BLaER1 treated with 17β-estradiol and CSF1 and Interleukin-3, amounts not matched to agents 10 nM and 100 nM (cell line): ENCODE measurements around the gene BLMH.

ENCODE experiments used
- H3K27ac ChIP-seq, 11 experiments: shearing (Covaris generic); formaldehyde crosslinking; 2 replicates each; pipeline ENCODE4 v1.8.1; 2022
- H3K27me3 ChIP-seq, 11 experiments: shearing (Covaris generic); formaldehyde crosslinking; 2 replicates each; pipeline ENCODE4 v1.8.1; 2022
- H3K36me3 ChIP-seq, 11 experiments: shearing (Covaris generic); formaldehyde crosslinking; 2 replicates each; pipeline ENCODE4 v1.8.1; 2022
- H3K4me1 ChIP-seq, 10 experiments: shearing (Covaris generic); formaldehyde crosslinking; 2 replicates each; pipeline ENCODE4 v1.8.1; 2022
- H3K4me2 ChIP-seq, 11 experiments: shearing (Covaris generic); formaldehyde crosslinking; 2 replicates each; pipeline ENCODE4 v1.8.1; 2022
- H3K4me3 ChIP-seq, 10 experiments: shearing (Covaris generic); formaldehyde crosslinking; 2 replicates each; pipeline ENCODE4 v1.8.1; 2022
- H3K9ac ChIP-seq, 11 experiments: shearing (Covaris generic); formaldehyde crosslinking; 2 replicates each; pipeline ENCODE4 v1.8.1; 2022
- H3K9me3 ChIP-seq, 11 experiments: shearing (Covaris generic); formaldehyde crosslinking; replicated peaks in 1 of 11; 2 replicates each; pipeline ENCODE4 v1.8.1; 2022
- H4K20me1 ChIP-seq, 11 experiments: shearing (Covaris generic); formaldehyde crosslinking; 2 replicates each; pipeline ENCODE4 v1.8.1; 2022
- Cebpa-rat ChIP-seq, 11 experiments: shearing (Covaris generic); IDR thresholded peaks; 2 replicates each; pipeline ENCODE4 v1.8.1; 2022

BLMH gene

DNA sequence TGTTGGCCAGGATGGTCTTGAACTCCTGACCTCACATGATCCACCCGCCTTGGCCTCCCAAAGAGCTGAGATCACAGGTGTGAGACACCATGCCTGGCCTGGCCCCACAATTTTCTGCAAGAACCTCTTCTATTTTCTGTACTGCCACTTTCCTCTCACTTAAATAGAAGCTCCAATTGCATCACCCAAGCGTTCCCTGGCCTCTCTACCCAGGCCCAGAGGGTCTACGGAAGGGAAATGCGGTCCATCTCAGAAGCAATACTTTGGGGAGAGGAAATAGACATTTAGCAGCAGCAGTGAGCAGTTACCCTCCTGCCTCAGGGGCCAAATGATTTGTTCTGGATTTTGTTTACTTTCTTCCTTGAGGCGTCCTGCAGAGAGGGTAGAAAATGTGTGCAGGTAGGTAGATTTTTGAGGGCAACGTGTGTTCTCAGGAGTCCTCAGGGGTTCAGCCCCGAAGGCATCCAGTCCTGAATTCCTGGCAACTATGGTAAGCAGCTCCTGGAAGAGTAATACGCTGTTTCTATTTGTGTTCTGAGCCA lies 67.3 kb downstream of the BLMH start:
- H3K4me3 ChIP-seq, result no peak overlapping the region
- no peaks in the 10 kb centered on the region for H3K36me3 ChIP-seq
- no peak overlapping the region for H3K27ac ChIP-seq
- no peaks in the 10 kb centered on the region for H3K27me3 ChIP-seq
- TF ChIP-seq Cebpa-rat (IDR thresholded peaks at IDR 0.05), result no peak
- no peak overlapping the region for H3K4me2 ChIP-seq
- no peak overlapping the region for H3K9ac ChIP-seq
- peaks cover 0 to 21% (median 14%) of the 10 kb centered on the region in 10 experiments; a peak in 17 of 20 replicates for H3K4me1 ChIP-seq
- no peaks in the 10 kb centered on the region for H3K9me3 ChIP-seq
- no peaks in the 10 kb centered on the region; a peak in 1 of 22 replicates for H4K20me1 ChIP-seq

DNA sequence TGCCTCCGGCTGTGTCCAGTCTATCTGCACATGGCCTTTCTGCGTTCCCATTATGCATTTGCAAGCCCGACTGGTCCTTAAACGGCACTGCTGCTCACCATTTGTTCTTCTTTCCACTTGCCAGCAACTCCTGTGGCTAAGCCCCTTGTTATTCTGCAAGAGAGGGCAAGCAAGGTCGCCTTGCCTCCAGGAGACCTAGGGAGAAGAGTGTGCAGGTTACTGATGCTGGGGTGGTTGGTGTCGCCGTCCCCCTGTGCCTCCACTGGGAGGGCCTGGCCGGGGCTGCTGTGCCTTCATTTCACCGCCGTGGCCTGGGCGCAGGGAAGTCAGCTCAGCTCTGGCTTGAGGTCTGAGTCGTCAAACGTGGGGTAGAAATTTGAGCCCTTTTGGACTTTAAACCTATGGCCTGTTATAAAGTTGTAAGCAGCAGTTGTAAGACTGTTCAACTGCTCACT lies 69.0 kb downstream of the BLMH start:
- no peak overlapping the region for H3K27ac ChIP-seq
- no peak overlapping the region for H3K9ac ChIP-seq
- H3K27me3 ChIP-seq, result no peaks in the 10 kb centered on the region
- no peaks in the 10 kb centered on the region; a peak in 1 of 22 replicates for H4K20me1 ChIP-seq
- H3K4me3 ChIP-seq, result no peak overlapping the region
- TF ChIP-seq Cebpa-rat (IDR thresholded peaks at IDR 0.05), result no peak
- H3K4me1 ChIP-seq, result peaks cover 0 to 8% (median 2%) of the 10 kb centered on the region in 10 experiments; a peak in 11 of 20 replicates
- H3K4me2 ChIP-seq, result no peak overlapping the region
- H3K9me3 ChIP-seq, result no peaks in the 10 kb centered on the region
- H3K36me3 ChIP-seq, result no peaks in the 10 kb centered on the region

- TF ChIP-seq Cebpa-rat (IDR thresholded peaks at IDR 0.05), result no peak
- no peak overlapping the region for H3K27ac ChIP-seq
- H3K4me3 ChIP-seq, result no peak overlapping the region
- no peak overlapping the region for H3K4me2 ChIP-seq
- H3K27me3 ChIP-seq, result no peaks in the 10 kb centered on the region
- H4K20me1 ChIP-seq, result no peaks in the 10 kb centered on the region; a peak in 1 of 22 replicates
- H3K4me1 ChIP-seq, result peaks cover 0 to 5% (median 0%) of the 10 kb centered on the region in 10 experiments; a peak in 1 of 20 replicates
- H3K36me3 ChIP-seq, result no peaks in the 10 kb centered on the region
- H3K9me3 ChIP-seq, result no peaks in the 10 kb centered on the region
- H3K9ac ChIP-seq, result no peak overlapping the region
Measured at GRCh38 chr17:30222251-30222650, 69.5 kb downstream of the BLMH start.

GRCh38 chr17:30221346-30221745 lies 70.4 kb downstream of the BLMH start:
- H3K4me2 ChIP-seq, result no peak overlapping the region
- no peaks in the 10 kb centered on the region; a peak in 1 of 22 replicates for H4K20me1 ChIP-seq
- H3K9me3 ChIP-seq, result no peaks in the 10 kb centered on the region
- no peaks in the 10 kb centered on the region for H3K36me3 ChIP-seq
- no peak overlapping the region for H3K27ac ChIP-seq
- H3K4me1 ChIP-seq, result peaks cover 0 to 5% (median 0%) of the 10 kb centered on the region in 10 experiments; a peak in 1 of 20 replicates
- TF ChIP-seq Cebpa-rat (IDR thresholded peaks at IDR 0.05), result no peak
- no peak overlapping the region for H3K4me3 ChIP-seq
- no peak overlapping the region for H3K9ac ChIP-seq
- no peaks in the 10 kb centered on the region for H3K27me3 ChIP-seq

- Histone ChIP-seq H4K20me1 (no peaks in the 10 kb centered on the region), H3K4me2 (no peak overlapping the region), H3K4me1 (peaks cover 0 to 5% (median 0%) of the 10 kb centered on the region in 10 experiments; a peak in 1 of 20 replicates), H3K4me3 (no peak overlapping the region), H3K9me3 (no peaks in the 10 kb centered on the region), H3K36me3 (no peaks in the 10 kb centered on the region), H3K27me3 (no peaks in the 10 kb centered on the region), H3K27ac (no peak overlapping the region), H3K9ac (no peak overlapping the region)
- TF ChIP-seq Cebpa-rat (IDR thresholded peaks at IDR 0.05), result no peak
Measured at GRCh38 chr17:30220414-30220813, 71.3 kb downstream of the BLMH start.

DNA sequence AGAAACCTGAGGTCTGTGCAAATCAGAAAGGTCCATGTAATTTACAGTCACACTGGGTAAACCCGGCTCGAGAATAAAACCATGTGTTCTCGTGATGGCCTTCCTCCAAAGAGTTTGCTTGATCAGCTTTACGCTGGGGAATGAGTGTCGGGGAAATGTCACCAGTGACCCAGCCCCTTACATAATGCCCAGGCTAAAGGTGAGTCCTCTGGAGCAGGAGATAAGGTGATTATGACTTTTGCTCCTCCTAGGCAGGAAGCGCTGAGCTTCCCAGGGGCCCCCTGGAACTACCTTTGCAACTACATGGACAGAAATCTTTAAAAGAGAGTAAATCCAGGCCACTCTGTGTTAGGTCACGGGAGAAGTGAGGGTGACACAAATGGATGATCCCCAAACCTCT lies 71.9 kb downstream of the BLMH start:
- Histone ChIP-seq H3K36me3 (no peaks in the 10 kb centered on the region), H3K4me3 (no peak overlapping the region)
- no peak for TF ChIP-seq Cebpa-rat (IDR thresholded peaks at IDR 0.05)

GRCh38 chr17:30219315-30219714 lies 72.4 kb downstream of the BLMH start:
- Histone ChIP-seq H3K9me3 (no peaks in the 10 kb centered on the region), H3K36me3 (no peaks in the 10 kb centered on the region), H3K9ac (no peak overlapping the region), H3K4me3 (no peak overlapping the region), H3K4me1 (peaks cover 0 to 2% (median 0%) of the 10 kb centered on the region in 10 experiments; a peak in 1 of 20 replicates), H3K4me2 (no peak overlapping the region), H3K27me3 (no peaks in the 10 kb centered on the region), H4K20me1 (no peaks in the 10 kb centered on the region), H3K27ac (no peak overlapping the region)
- TF ChIP-seq Cebpa-rat (IDR thresholded peaks at IDR 0.05), result no peak

More for the DNA sequence above, 71.9 kb downstream of the BLMH start:
- Histone ChIP-seq H3K27me3 (no peaks in the 10 kb centered on the region), H3K9me3 (no peaks in the 10 kb centered on the region), H3K9ac (no peak overlapping the region), H4K20me1 (no peaks in the 10 kb centered on the region), H3K27ac (no peak overlapping the region), H3K4me1 (peaks cover 0 to 5% (median 0%) of the 10 kb centered on the region in 10 experiments; a peak in 1 of 20 replicates), H3K4me2 (no peak overlapping the region)

DNA sequence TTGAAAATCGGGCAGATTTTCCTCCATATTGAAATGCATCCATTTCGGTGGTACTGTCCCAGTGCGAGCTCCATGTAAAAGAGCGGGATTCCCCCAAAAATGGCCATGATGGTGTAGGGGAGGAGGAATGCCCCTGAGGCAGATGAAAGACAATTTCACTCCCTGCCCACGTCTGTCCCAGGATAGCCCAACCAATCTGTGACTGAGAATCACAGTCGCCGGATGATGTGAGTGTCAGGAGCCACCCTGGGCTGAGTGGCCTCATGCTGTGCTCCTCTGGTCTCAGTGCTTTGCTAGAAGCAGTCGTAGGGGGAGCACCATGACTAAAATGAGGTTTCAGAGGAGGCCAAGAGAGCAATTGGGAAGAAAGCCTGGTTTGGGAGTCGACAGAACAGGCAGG lies 72.9 kb downstream of the BLMH start:
- TF ChIP-seq Cebpa-rat (IDR thresholded peaks at IDR 0.05), result no peak
- Histone ChIP-seq H3K27me3 (no peaks in the 10 kb centered on the region), H3K9ac (no peak overlapping the region), H3K27ac (no peak overlapping the region), H3K9me3 (no peaks in the 10 kb centered on the region), H3K4me3 (no peak overlapping the region), H4K20me1 (no peaks in the 10 kb centered on the region), H3K36me3 (no peaks in the 10 kb centered on the region), H3K4me2 (no peak overlapping the region), H3K4me1 (no peaks in the 10 kb centered on the region)

- H3K4me2 ChIP-seq, result no peak overlapping the region
- H4K20me1 ChIP-seq, result no peaks in the 10 kb centered on the region
- no peak overlapping the region for H3K27ac ChIP-seq
- no peak overlapping the region for H3K9ac ChIP-seq
- no peaks in the 10 kb centered on the region for H3K9me3 ChIP-seq
- no peaks in the 10 kb centered on the region for H3K27me3 ChIP-seq
- H3K4me3 ChIP-seq, result no peak overlapping the region
- H3K36me3 ChIP-seq, result no peaks in the 10 kb centered on the region
- TF ChIP-seq Cebpa-rat (IDR thresholded peaks at IDR 0.05), result no peak
- H3K4me1 ChIP-seq, result no peaks in the 10 kb centered on the region
Measured at GRCh38 chr17:30217746-30218245, 73.9 kb downstream of the BLMH start.

DNA sequence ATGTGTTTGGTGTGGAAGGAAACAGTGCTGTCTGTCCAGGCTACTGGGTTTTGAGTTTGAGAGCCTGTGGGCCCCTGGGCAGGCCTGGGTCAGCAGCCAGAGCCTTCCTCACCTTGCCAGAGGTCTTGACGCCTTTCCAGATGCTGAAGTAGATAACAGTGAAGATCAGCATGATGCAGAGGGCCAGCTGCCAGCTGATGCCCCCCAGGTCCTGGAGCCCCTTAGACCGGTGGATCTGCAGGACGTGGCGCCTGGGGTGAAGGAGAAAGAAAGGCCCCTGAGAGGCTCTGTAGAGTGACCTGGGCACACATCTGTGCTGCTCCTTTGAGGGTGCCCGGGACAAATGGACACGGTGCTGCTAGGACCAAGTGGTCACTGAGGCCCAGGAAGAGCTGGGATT lies 74.7 kb downstream of the BLMH start:
- Histone ChIP-seq H3K36me3 (no peaks in the 10 kb centered on the region), H4K20me1 (no peaks in the 10 kb centered on the region), H3K27me3 (no peaks in the 10 kb centered on the region), H3K9me3 (no peaks in the 10 kb centered on the region), H3K9ac (no peak overlapping the region), H3K4me2 (no peak overlapping the region), H3K4me1 (no peaks in the 10 kb centered on the region), H3K27ac (no peak overlapping the region), H3K4me3 (no peak overlapping the region)
- TF ChIP-seq Cebpa-rat (IDR thresholded peaks at IDR 0.05), result no peak
